GM19438 (cell line): ENCODE measurements around the gene NFASC.

Experiments used
- ATAC-seq: cut with Tn5 transposase; IDR thresholded peaks from one replicate; pipeline ENCODE4 v1.9.1; 2021; ENCODE audit warnings: low read depth; ENCODE audit not compliant: unreplicated experiment

NFASC gene

GRCh38 chr1:205028390-205028789 is 157.7 kb downstream of the NFASC start:
- no peak for ATAC-seq

GRCh38 chr1:205028924-205029323 is 158.3 kb downstream of the NFASC start:
- ATAC-seq, result no peak

GRCh38 chr1:205030241-205030640 is 159.6 kb downstream of the NFASC start:
- ATAC-seq, result no peak

DNA sequence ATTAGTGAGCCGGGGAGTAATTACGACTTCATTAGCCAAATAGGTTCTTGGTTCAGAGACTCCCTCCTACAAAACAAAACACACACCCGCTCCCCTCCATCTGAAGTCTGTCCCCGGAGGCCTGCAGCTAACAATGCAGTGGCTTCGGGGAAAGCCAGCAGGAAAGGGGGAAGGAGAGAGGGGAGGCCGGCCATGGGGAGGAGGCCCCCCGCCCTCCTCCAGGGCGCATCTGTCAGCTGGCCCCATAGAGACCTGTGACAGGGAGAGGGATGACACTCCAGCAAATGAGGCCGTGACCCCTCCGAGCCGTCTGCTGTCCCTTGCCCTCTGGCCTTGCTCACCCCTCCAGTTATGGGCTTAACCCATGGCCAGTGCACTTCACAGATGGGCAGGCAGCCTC is 160.2 kb downstream of the NFASC start:
- ATAC-seq, result no peak

DNA sequence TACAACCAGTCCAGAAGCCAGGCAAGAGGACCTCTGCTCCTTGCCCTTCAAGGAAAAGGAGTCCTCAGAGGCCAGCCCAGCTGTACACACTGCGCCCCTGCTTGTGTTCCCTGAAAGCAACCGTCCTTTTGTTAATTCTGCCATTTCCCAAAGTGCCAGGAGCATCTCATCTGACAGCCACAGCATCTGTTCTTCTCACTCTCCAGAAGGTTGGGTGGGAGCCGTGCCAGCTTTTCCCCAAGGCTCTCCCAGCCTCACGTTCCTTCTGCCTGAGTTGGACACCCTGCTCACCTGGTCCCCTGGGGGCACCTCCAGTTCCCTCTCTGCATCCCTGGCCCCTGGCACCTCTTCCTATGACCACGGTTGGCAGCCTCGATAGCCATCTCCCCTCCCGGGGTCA is 161.8 kb downstream of the NFASC start:
- no peak for ATAC-seq

GRCh38 chr1:205037539-205037938 is 166.9 kb downstream of the NFASC start:
- ATAC-seq, result no peak

- no peak for ATAC-seq
Observed at GRCh38 chr1:205038132-205038786, 167.6 kb downstream of the NFASC start.

DNA sequence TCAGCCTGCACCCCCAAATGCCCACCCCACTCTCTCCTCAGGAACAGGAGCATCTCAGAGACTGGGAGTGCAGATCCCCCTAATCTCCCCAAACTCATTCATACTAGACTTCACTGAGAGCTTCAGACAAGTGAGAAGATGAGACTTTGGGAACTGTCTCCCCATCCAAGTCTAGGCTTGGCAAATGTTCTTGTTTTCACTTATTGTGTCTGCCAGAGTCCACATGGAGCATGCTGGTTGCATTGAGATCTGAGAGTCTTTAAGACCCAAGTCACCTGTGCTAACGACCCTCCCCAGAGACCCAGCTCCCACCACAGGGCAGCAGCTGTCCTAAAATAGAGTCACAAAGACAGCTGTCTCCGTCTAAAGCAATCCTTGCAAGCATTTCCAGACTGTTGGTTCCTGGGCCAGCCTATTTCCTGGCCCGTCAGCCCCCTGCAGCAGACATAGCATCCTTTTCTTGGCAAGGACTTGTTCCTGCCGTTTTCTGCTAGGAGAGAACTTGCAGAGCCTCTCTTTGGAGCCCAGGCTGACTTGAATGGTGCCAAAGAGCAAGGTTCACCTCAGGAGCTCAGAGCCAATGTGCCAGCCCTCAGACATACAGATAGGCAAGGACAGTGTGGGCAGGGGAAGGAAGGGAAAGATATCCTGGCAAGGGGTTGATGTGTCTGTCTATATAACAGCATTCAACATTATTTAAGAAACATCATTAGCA is 170.5 kb downstream of the NFASC start:
- ATAC-seq, result no peak

GRCh38 chr1:205041998-205042910 is 171.6 kb downstream of the NFASC start:
- no peak for ATAC-seq

DNA sequence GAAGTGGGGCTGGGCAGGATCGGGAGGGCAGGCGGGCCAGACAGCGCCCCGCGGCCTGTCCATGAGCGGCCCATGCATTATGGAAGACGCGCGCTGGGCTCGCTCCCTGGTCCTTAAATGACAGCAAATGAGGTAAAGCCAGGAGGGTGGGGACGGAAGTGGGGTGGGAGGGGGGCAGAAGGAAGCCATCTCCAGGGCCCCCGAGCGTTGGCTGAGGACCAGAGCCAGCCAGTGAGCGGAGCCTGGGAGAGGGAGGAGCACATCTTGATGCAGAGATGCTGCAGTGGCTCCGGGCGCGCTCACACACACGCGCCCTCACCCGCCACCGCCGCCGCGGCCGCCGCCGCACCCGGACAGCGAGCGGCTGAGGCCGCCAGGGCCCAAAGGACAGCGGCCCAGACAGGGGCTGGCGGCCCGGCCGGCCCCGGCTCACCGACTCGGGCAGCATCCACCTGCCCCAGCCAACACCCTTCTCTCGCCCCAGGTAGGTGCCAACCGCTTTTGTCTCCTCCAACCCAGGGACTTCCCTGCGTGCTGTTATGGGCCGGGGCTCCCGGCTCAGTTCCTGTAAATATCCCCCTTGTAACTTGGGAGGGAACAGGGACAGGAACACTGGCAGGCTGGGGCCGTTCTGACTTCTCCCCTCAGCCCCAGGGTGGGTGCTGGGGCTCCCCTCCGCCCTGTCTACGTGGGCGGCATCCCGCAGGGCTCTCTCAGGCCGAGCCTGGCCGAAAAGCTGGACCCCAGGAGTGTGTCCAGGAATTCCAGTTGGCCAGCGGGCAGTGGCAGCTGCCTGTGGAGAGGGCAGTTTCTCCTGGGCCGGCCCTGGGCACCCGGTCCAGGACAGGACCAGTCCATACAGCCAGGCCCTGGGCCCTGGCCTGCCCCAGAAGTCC is 172.5 kb downstream of the NFASC start, which contains the start of gene CNTN2:
TSS of gene CNTN2 (plus strand) at position 302 of the 896 bp plus-strand sequence. CDS start 9,974 bp downstream, outside the sequence.
- no peak for ATAC-seq

GRCh38 chr1:205043866-205044265 is 173.2 kb downstream of the NFASC start:
- no peak for ATAC-seq

GRCh38 chr1:205044741-205045140 is 174.1 kb downstream of the NFASC start:
- no peak for ATAC-seq

- no peak for ATAC-seq
Observed at GRCh38 chr1:205045146-205045545, 174.5 kb downstream of the NFASC start.

- ATAC-seq, result no peak
Observed at GRCh38 chr1:205046870-205047269, 176.2 kb downstream of the NFASC start.

DNA sequence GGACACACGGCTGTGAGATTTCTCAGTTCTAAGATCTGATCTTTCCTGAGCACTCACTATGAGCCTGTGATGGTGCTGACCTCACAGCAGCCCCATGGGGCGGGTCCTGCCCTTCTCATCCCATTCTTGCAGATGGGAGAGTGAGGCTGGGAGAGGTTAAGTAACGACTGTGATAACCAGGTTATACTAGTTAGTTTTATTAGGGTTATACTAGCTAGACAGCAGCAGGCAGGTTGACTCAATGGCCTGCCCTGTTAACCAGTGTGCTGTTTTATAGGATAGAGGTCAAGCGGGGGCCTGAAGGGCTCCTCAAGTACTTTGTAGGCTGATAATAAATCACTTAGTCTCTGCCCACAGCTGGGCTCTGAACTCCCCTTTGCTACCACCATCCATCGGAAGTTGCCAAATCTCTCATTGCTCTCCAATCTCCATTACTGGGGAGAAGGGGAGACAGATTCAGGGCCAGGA is 177.1 kb downstream of the NFASC start:
- ATAC-seq, result no peak

GRCh38 chr1:205048382-205048781 is 177.7 kb downstream of the NFASC start:
- ATAC-seq, result no peak

DNA sequence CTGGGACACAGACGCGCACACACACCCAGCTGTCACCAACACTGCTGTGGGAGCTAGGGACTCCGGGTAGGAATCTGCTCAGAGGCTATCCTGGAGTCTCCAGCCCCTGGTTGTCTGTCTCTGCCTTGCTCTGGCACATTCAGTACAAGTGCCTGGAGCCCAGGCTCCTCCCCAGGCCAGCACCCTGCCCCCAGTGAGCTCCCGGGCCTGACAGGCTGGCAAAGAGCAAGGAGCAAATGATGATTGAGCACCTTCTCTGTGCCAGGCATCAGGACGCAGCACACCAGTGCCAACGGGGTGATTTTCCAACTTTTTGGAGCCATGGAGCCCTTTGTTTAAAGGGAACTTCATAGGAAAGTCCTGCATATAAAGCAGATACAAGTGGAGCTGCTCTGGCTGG is 178.8 kb downstream of the NFASC start:
- ATAC-seq, result no peak

DNA sequence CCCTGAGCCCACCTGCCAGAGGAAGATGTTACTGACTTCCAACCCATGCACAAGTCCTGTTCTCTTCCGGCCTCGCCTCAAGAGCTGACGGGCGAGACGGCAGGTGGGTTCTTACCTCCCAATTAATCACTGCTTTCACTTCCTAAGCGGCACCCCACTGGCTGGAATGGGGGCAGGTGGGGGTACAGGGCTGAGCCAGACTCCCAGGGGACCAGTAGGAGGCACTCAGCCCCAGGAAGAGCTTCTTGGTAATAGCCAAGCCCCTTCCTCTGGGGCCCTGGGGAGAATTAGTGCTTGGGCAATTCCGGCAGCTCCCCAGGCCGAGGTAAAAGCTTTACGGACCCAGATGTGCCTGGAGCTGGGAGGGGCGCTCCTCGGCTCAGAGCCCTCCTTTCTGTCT is 182.0 kb downstream of the NFASC start:
- ATAC-seq, result no peak

DNA sequence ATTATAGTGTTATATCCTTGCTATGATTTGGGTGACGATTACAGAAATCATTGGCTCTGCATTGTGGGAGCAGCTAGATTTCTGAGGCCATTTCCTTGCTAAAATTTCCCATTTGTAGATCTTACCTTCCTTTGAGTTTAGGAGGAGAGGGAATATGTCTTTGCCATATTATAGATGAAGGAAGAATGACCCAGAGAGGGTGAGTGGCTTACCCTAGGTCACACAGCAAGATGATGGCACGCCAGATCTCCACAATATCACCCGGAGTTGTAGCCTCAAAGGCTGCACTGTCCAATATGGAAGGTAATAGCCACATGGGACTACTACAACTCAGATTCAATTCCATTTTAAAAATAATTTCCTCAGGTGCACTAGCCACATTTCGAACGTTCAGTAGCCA is 182.6 kb downstream of the NFASC start:
- no peak for ATAC-seq

DNA sequence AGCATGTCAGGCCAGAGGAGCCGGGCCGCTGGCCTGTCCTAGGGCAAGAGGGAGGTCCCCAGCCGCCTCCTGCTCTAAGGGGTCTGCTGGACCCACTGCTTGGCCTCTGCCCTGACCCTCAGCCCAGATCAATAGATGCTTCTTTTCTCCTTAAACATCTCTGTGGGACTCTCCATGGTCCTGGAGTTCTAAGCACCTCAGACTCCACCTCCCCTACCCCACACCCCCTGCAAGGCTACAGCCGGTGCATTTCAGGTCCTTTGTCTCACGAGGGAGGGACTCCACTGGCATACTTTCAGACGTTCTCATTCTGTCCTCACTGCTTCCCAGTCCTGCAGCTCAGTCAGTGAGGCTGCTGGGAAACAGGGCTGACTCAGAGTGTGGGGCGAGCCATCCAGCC is 183.4 kb downstream of the NFASC start:
- ATAC-seq, result no peak
